Measurements from ENCODE around the gene PPIG.
A peak's percentile ranks its signal among the peaks of the same experiment; 100 is the strongest.
"Not testable (repeated sequence)": the region's sequence is repeated elsewhere in the genome, so short reads cannot be mapped to it uniquely, and the experiment has no call there.

Gene PPIG

GRCh38 chr2:169584005-169584877, at the start of gene PPIG:
Gene PPIG, plus strand, starts transcription at chr2:169584351. Its CDS starts 19,691 bp downstream, at chr2:169604042.
- peak; percentile 84 for DNase-seq

- DNase-seq = not testable (repeated sequence)
Observed at GRCh38 chr2:169539460-169539859, 44.7 kb upstream of the PPIG start.

- no peak for DNase-seq
Observed at GRCh38 chr2:169540146-169540545, 44.0 kb upstream of the PPIG start.

- DNase-seq = no peak
Observed at GRCh38 chr2:169542433-169542832, 41.7 kb upstream of the PPIG start.

- no peak for DNase-seq
Observed at GRCh38 chr2:169546756-169547155, 37.4 kb upstream of the PPIG start.

- no peak for DNase-seq
Observed at GRCh38 chr2:169561364-169561763, 22.8 kb upstream of the PPIG start.

- DNase-seq = not testable (repeated sequence)
Observed at GRCh38 chr2:169562084-169562483, 22.1 kb upstream of the PPIG start.

- no peak for DNase-seq
Observed at GRCh38 chr2:169562519-169562918, 21.6 kb upstream of the PPIG start.

GRCh38 chr2:169565686-169566085, 18.5 kb upstream of the PPIG start:
- no peak for DNase-seq

- DNase-seq = no peak
Observed at GRCh38 chr2:169569948-169570347, 14.2 kb upstream of the PPIG start.

GRCh38 chr2:169570752-169571151, 13.4 kb upstream of the PPIG start:
- DNase-seq = not testable (repeated sequence)

GRCh38 chr2:169571571-169571970, 12.6 kb upstream of the PPIG start:
- DNase-seq = no peak

GRCh38 chr2:169572189-169572588, 12.0 kb upstream of the PPIG start:
- no peak for DNase-seq

- no peak for DNase-seq
Observed at GRCh38 chr2:169572821-169573159, 11.4 kb upstream of the PPIG start.

- peak; percentile 85 for DNase-seq
Observed at GRCh38 chr2:169573160-169573973, 10.8 kb upstream of the PPIG start, which contains the start of gene FASTKD1. Gene FASTKD1, minus strand, starts transcription at chr2:169573865. Its CDS starts 1,836 bp downstream, at chr2:169572029.

- no peak for DNase-seq
Observed at GRCh38 chr2:169573974-169574299, 10.2 kb upstream of the PPIG start.

- DNase-seq = not testable (repeated sequence)
Observed at GRCh38 chr2:169574539-169574938, 9.6 kb upstream of the PPIG start.

GRCh38 chr2:169575264-169575663, 8.9 kb upstream of the PPIG start:
- not testable (repeated sequence) for DNase-seq

GRCh38 chr2:169579044-169579443, 5.1 kb upstream of the PPIG start:
- no peak for DNase-seq

GRCh38 chr2:169582552-169583266, 1.4 kb upstream of the PPIG start:
- DNase-seq = not testable (repeated sequence)

- DNase-seq = no peak
Observed at GRCh38 chr2:169583518-169583917, 633 bp upstream of the PPIG start.

- no peak for DNase-seq
Observed at GRCh38 chr2:169585673-169586072, 1.5 kb downstream of the PPIG start.

GRCh38 chr2:169590804-169591203, 6.7 kb downstream of the PPIG start:
- DNase-seq = no peak
